Suprapubic skin (tissue), 4 donors: ENCODE results near the gene KCTD20.

Source experiments
- CTCF ChIP-seq, 2 donors: fragments of 200-600 bp in 1 of 2; fragments of 450-650 bp in 1 of 2; sonication (generic) in 1 of 2; IDR thresholded peaks; one replicate each; pipeline ENCODE4 v1.5.1; 2016 to 2019; ENCODE audit warnings: antibody characterized with exemption in 2 of 2, mild to moderate bottlenecking in 1 of 2, moderate library complexity in 1 of 2
- EP300 ChIP-seq: sonication (generic); formaldehyde crosslinking; IDR thresholded peaks from one replicate; pipeline ENCODE4 v1.6.1; 2017; ENCODE audit warnings: antibody characterized with exemption
- POLR2A ChIP-seq, 2 donors: fragments of 450-650 bp; IDR thresholded peaks; one replicate each; pipeline ENCODE4 v1.6.1; 2017; ENCODE audit warnings: antibody characterized with exemption in 2 of 2, mild to moderate bottlenecking in 2 of 2, moderate library complexity in 2 of 2
- POLR2AphosphoS5 ChIP-seq, 3 donors: sonication (generic); formaldehyde crosslinking; IDR thresholded peaks; one replicate each; pipeline ENCODE4 v1.6.1; 2017; ENCODE audit warnings: antibody characterized with exemption in 3 of 3

GRCh38 chr6:36515844-36516243 lies 73.0 kb downstream of the KCTD20 start:
- TF ChIP-seq POLR2A (IDR thresholded peaks at IDR 0.05): no peak
- TF ChIP-seq POLR2AphosphoS5 (IDR thresholded peaks at IDR 0.05): no peak
- TF ChIP-seq CTCF (IDR thresholded peaks at IDR 0.05): no peak
- no peak for TF ChIP-seq EP300
